Liver (tissue), 3 donors: Measurements from ENCODE around the gene RFX4.

ENCODE experiments used
- CTCF ChIP-seq: fragments of 150-350 bp; IDR thresholded peaks from 2 replicates; pipeline ENCODE4 v1.5.1; 2017; ENCODE audit warnings: improper control_type of control experiment, low read depth, low read length; ENCODE audit not compliant: missing input control
- RAD21 ChIP-seq, 2 donors: IDR thresholded peaks; 2 replicates each; pipeline ENCODE4 v1.6.1; 2016; ENCODE audit warnings: antibody characterized with exemption in 2 of 2, mild to moderate bottlenecking in 2 of 2
- donor health status: healthy.
- donor health status: healthy.

GRCh38 chr12:106581543-106582248 lies 1.1 kb upstream of the RFX4 start:
- TF ChIP-seq RAD21 (IDR thresholded peaks at IDR 0.05), result no peak
- TF ChIP-seq CTCF, result no peak
